B cell (primary cell): ENCODE data around the gene PARS2. TPM values are rescaled to one million over a fixed set of nuclear protein-coding genes. Genes with fewer than 3 reads are reported as not detected.

Experiments
- ATAC-seq: fragments of 200-7000 bp; cut with Tn5 transposase; one replicate; pipeline ENCODE4 v1.10.0; 2021; ENCODE audit warnings: low read depth, mild to moderate bottlenecking, moderate number of reproducible peaks, moderate library complexity
- CTCF ChIA-PET: fragments of 350-600 bp; sonication (Branson Sonifier 250); formaldehyde crosslinking; loops from one replicate; lab custom pipeline; 2021; ENCODE audit warnings: antibody characterized with exemption, inconsistent platforms; lab: Charles Lee
- POLR2A ChIA-PET: fragments of 350-600 bp; sonication (Branson Sonifier 250); formaldehyde crosslinking; loops from one replicate; lab custom pipeline; 2021; ENCODE audit warnings: antibody characterized with exemption; lab: Charles Lee
- DNase-seq: peaks from one replicate; pipeline ENCODE4 v3.0.0; 2013
- H2AFZ ChIP-seq: 2 replicates; pipeline ENCODE4 v1.6.1; 2012; ENCODE audit warnings: mild to moderate bottlenecking, low read depth, low read length; ENCODE audit not compliant: insufficient read depth, poor library complexity, severe bottlenecking
- H3K27ac ChIP-seq, 2 donors: 1 replicate in 1 of 2; 2 replicates in 1 of 2; pipeline ENCODE4 v1.5.1; 2012 to 2013; ENCODE audit warnings: low read length in 2 of 2, mild to moderate bottlenecking in 2 of 2, moderate library complexity in 1 of 2
- H3K27me3 ChIP-seq, 4 experiments: fragments of 200-600 bp in 1 of 4; sonication (generic) in 1 of 4; replicated peaks in 1 of 4; 1 replicate in 2 of 4; 2 replicates in 2 of 4; pipeline versions ENCODE4 v1.6.1 to v1.7.0; 2013 to 2016; ENCODE audit warnings: low read length in 3 of 4, mild to moderate bottlenecking in 2 of 4, mixed read lengths in 1 of 4, moderate library complexity in 1 of 4; ENCODE audit not compliant: insufficient read depth in 4 of 4, control insufficient read depth in 3 of 4; ENCODE audit errors: control extremely low read depth in 1 of 4
- H3K36me3 ChIP-seq, 2 experiments: replicated peaks in 1 of 2; 1 replicate in 1 of 2; 2 replicates in 1 of 2; pipeline versions ENCODE4 v1.6.1 to v1.7.1; 2013; ENCODE audit warnings: low read length in 1 of 2; ENCODE audit not compliant: insufficient read depth in 2 of 2, control insufficient read depth in 1 of 2; ENCODE audit errors: control extremely low read depth in 1 of 2, extremely low read depth in 1 of 2
- H3K4me1 ChIP-seq, 2 donors: fragments of 200-600 bp in 1 of 2; sonication (generic) in 1 of 2; 1 replicate in 1 of 2; 2 replicates in 1 of 2; pipeline versions ENCODE4 v1.5.1 to v1.6.1; 2013 to 2017; ENCODE audit warnings: low read length in 2 of 2; ENCODE audit not compliant: control insufficient read depth in 2 of 2, insufficient read depth in 2 of 2
- H3K4me2 ChIP-seq: replicated peaks from 2 replicates; pipeline ENCODE3; 2012; ENCODE audit warnings: mild to moderate bottlenecking, low read depth, low read length; ENCODE audit not compliant: poor library complexity, severe bottlenecking
- H3K4me3 ChIP-seq, 5 experiments: fragments of 200-600 bp in 1 of 5; sonication (generic) in 1 of 5; 1 replicate in 3 of 5; 2 replicates in 2 of 5; pipeline versions ENCODE4 v1.5.1 to v1.7.0; 2011 to 2016; ENCODE audit warnings: low read length in 4 of 5, mild to moderate bottlenecking in 4 of 5, low read depth in 2 of 5, control low read depth in 1 of 5, moderate library complexity in 1 of 5; ENCODE audit not compliant: insufficient read depth in 1 of 5; ENCODE audit errors: control extremely low read depth in 1 of 5, extremely low read depth in 1 of 5
- H3K79me2 ChIP-seq: fragments of 200-600 bp; sonication (generic); one replicate; pipeline ENCODE4 v1.6.0; 2016; ENCODE audit warnings: low read length; ENCODE audit not compliant: control insufficient read depth, insufficient read depth
- H3K9ac ChIP-seq: fragments of 200-600 bp; sonication (generic); 2 replicates; pipeline ENCODE4 v1.6.1; 2017; ENCODE audit warnings: mild to moderate bottlenecking, low read length, moderate library complexity
- H3K9me3 ChIP-seq, 3 donors: one replicate each; pipeline versions ENCODE4 v1.6.1 to v1.7.1; 2013; ENCODE audit warnings: low read length in 2 of 3; ENCODE audit not compliant: control insufficient read depth in 2 of 3, insufficient read depth in 1 of 3; ENCODE audit errors: control extremely low read depth in 1 of 3
- H4K20me1 ChIP-seq: 2 replicates; pipeline ENCODE4 v1.6.0; 2012; ENCODE audit warnings: mild to moderate bottlenecking, low read length; ENCODE audit not compliant: insufficient read depth, control insufficient read depth, poor library complexity, severe bottlenecking
- H3K27ac Mint-ChIP-seq: one replicate; pipeline ENCODE4 v1.8.0; 2021; ENCODE audit warnings: mixed read lengths
- H3K27me3 Mint-ChIP-seq: one replicate; pipeline ENCODE4 v1.8.0; 2021; ENCODE audit warnings: mixed read lengths
- H3K4me1 Mint-ChIP-seq: one replicate; pipeline ENCODE4 v1.8.0; 2021; ENCODE audit warnings: mixed read lengths
- H3K4me3 Mint-ChIP-seq: one replicate; pipeline ENCODE4 v1.8.0; 2021; ENCODE audit warnings: mixed read lengths
- H3K9me3 Mint-ChIP-seq: one replicate; pipeline ENCODE4 v1.8.0; 2022; ENCODE audit warnings: mixed read lengths; ENCODE audit not compliant: insufficient read depth
- CTCF ChIP-seq: fragments of 200-600 bp; IDR thresholded peaks from one replicate; pipeline ENCODE4 v1.8.0; 2022; ENCODE audit warnings: antibody characterized with exemption, mild to moderate bottlenecking
- EZH2 ChIP-seq: IDR thresholded peaks from 2 replicates; pipeline ENCODE4 v1.6.1; 2012; ENCODE audit warnings: borderline replicate concordance, low read depth, mild to moderate bottlenecking, moderate library complexity, low read length; ENCODE audit not compliant: insufficient read depth, poor library complexity, severe bottlenecking
- WGBS: methylation state at CpG from one replicate; pipeline ENCODE4 v1.1.5; 2013; ENCODE audit warnings: missing lambda C conversion rate; ENCODE audit not compliant: insufficient coverage; 5-methylcytosine and 5-hydroxymethylcytosine counted together
- intact Hi-C: fragments of 100-400 bp; cut with micrococcal nuclease; formaldehyde crosslinking; loops from one replicate; pipeline ENCODE4 v1.10.0; 2022
- polyA plus RNA-seq: library from polyadenylated mRNA; depleted of rRNA; stranded (reverse); fragments of >200 nt; gene quantifications from 2 replicates; pipeline ENCODE4 v1.2.3, GENCODE V29; 2012
- total RNA-seq, 2 donors: library from RNA; stranded (reverse); fragments of 120-200 nt in 1 of 2; gene quantifications; 1 replicate in 1 of 2; 2 replicates in 1 of 2; pipeline versions ENCODE4 v1.2.3 to v1.2.4, GENCODE V29; 2013 to 2022

PARS2 gene
- total and polyA plus RNA-seq, 2 donors (not counting 1 experiment from before 2014, with no cell fraction given), result 1.00 to 4.9 TPM

GRCh38 chr1:54806931-54807611 is 42.7 kb upstream of the PARS2 start:
- H3K4me1 ChIP-seq, result no peaks in the 10 kb centered on the region

More at GRCh38 chr1:54806931-54807611, 42.7 kb upstream of the PARS2 start:
- H3K79me2 ChIP-seq, result no peaks in the 10 kb centered on the region
- CTCF ChIA-PET, result no interaction called here
- H2AFZ ChIP-seq, result no peak overlapping the region
- intact Hi-C loops, result no loop called here
- Mint-ChIP-seq H3K27me3 (no peaks in the 10 kb centered on the region), H3K4me1 (peaks cover 3% of the 10 kb centered on the region), H3K27ac (no peak overlapping the region), H3K9me3 (no peaks in the 10 kb centered on the region), H3K4me3 (no peak overlapping the region)
- H3K27me3 ChIP-seq, result no peaks in the 10 kb centered on the region
- WGBS, result 86% methylated on average over 11 of the region's 11 CpGs
- no peak overlapping the region for H3K4me3 ChIP-seq
- TF ChIP-seq CTCF, result no peak
- no peak for TF ChIP-seq EZH2
- DNase-seq, result no peak
- no peak overlapping the region for H3K9ac ChIP-seq
- no peak for ATAC-seq
- POLR2A ChIA-PET, result no interaction called here
- no peak overlapping the region for H3K27ac ChIP-seq
- no peaks in the 10 kb centered on the region for H4K20me1 ChIP-seq
- no peaks in the 10 kb centered on the region for H3K9me3 ChIP-seq
- no peak overlapping the region for H3K4me2 ChIP-seq
- no peaks in the 10 kb centered on the region for H3K36me3 ChIP-seq
